ENCODE measurements around the gene SPEN.

SPEN gene

GRCh38 chr1:15928971-15929965 is 81.8 kb downstream of the SPEN start:
- Histone ChIP-seq H3K27ac (ENCODE audit: low read depth, low read length, severe bottlenecking) (no peak overlapping the region), H3K9me3 (ENCODE audit: control insufficient read depth, low read length) (no peaks in the 10 kb centered on the region), H3K4me1 (ENCODE audit: control insufficient read depth, insufficient read depth, low read length, poor library complexity, severe bottlenecking) (no peaks in the 10 kb centered on the region), H3K4me3 (ENCODE audit: extremely low read depth, insufficient read depth, low read length, poor library complexity, severe bottlenecking) (no peak overlapping the region), H3K36me3 (ENCODE audit: control insufficient read depth, insufficient read depth, low read length) (peaks cover 97% of the 10 kb centered on the region)
- WGBS, 2 experiments (ENCODE audit: insufficient coverage in 2 of 2), result 95 to 100% methylated on average over 15 to 16 of the region's 17 CpGs

GRCh38 chr1:15931401-15931800 is 83.9 kb downstream of the SPEN start:
- Histone ChIP-seq H3K9me3 (ENCODE audit: control insufficient read depth, low read length) (no peaks in the 10 kb centered on the region), H3K27ac (ENCODE audit: low read depth, low read length, severe bottlenecking) (no peak overlapping the region), H3K36me3 (ENCODE audit: control insufficient read depth, insufficient read depth, low read length) (peaks cover 96% of the 10 kb centered on the region), H3K4me1 (ENCODE audit: control insufficient read depth, insufficient read depth, low read length, poor library complexity, severe bottlenecking) (no peaks in the 10 kb centered on the region), H3K4me3 (ENCODE audit: extremely low read depth, insufficient read depth, low read length, poor library complexity, severe bottlenecking) (no peak overlapping the region)
- WGBS, 2 experiments (ENCODE audit: insufficient coverage in 2 of 2), result 96 to 100% methylated on average over 11 of the region's 11 CpGs

GRCh38 chr1:15931884-15932283 is 84.4 kb downstream of the SPEN start:
- H3K27ac ChIP-seq (ENCODE audit: low read depth, low read length, severe bottlenecking), result no peak overlapping the region
- H3K4me1 ChIP-seq (ENCODE audit: control insufficient read depth, insufficient read depth, low read length, poor library complexity, severe bottlenecking), result peaks cover 3% of the 10 kb centered on the region
- no peak overlapping the region for H3K4me3 ChIP-seq (ENCODE audit: extremely low read depth, insufficient read depth, low read length, poor library complexity, severe bottlenecking)
- H3K36me3 ChIP-seq (ENCODE audit: control insufficient read depth, insufficient read depth, low read length), result peaks cover 95% of the 10 kb centered on the region
- no peaks in the 10 kb centered on the region for H3K9me3 ChIP-seq (ENCODE audit: control insufficient read depth, low read length)
- 97 to 99% methylated on average over 19 of the region's 19 CpGs for WGBS, 2 experiments (ENCODE audit: insufficient coverage in 2 of 2)

- H3K4me3 ChIP-seq (ENCODE audit: extremely low read depth, insufficient read depth, low read length, poor library complexity, severe bottlenecking), result no peak overlapping the region
- H3K36me3 ChIP-seq (ENCODE audit: control insufficient read depth, insufficient read depth, low read length), result peaks cover 94% of the 10 kb centered on the region
- H3K27ac ChIP-seq (ENCODE audit: low read depth, low read length, severe bottlenecking), result no peak overlapping the region
- 96 to 100% methylated on average over 7 of the region's 9 CpGs for WGBS, 2 experiments (ENCODE audit: insufficient coverage in 2 of 2)
- H3K9me3 ChIP-seq (ENCODE audit: control insufficient read depth, low read length), result no peaks in the 10 kb centered on the region
- H3K4me1 ChIP-seq (ENCODE audit: control insufficient read depth, insufficient read depth, low read length, poor library complexity, severe bottlenecking), result peaks cover 10% of the 10 kb centered on the region
Measured at GRCh38 chr1:15932612-15933011, 85.1 kb downstream of the SPEN start.

- Histone ChIP-seq H3K36me3 (ENCODE audit: control insufficient read depth, insufficient read depth, low read length) (peaks cover 95% of the 10 kb centered on the region), H3K27ac (ENCODE audit: low read depth, low read length, severe bottlenecking) (no peak overlapping the region), H3K4me1 (ENCODE audit: control insufficient read depth, insufficient read depth, low read length, poor library complexity, severe bottlenecking) (peaks cover 16% of the 10 kb centered on the region), H3K9me3 (ENCODE audit: control insufficient read depth, low read length) (no peaks in the 10 kb centered on the region), H3K4me3 (ENCODE audit: extremely low read depth, insufficient read depth, low read length, poor library complexity, severe bottlenecking) (no peak overlapping the region)
- 91 to 99% methylated on average over 4 to 5 of the region's 5 CpGs for WGBS, 2 experiments (ENCODE audit: insufficient coverage in 2 of 2)
Measured at GRCh38 chr1:15933684-15934083, 86.2 kb downstream of the SPEN start.

GRCh38 chr1:15934211-15935055 is 86.9 kb downstream of the SPEN start:
- Histone ChIP-seq H3K27ac (ENCODE audit: low read depth, low read length, severe bottlenecking) (no peak overlapping the region), H3K4me1 (ENCODE audit: control insufficient read depth, insufficient read depth, low read length, poor library complexity, severe bottlenecking) (peaks cover 24% of the 10 kb centered on the region), H3K9me3 (ENCODE audit: control insufficient read depth, low read length) (no peaks in the 10 kb centered on the region), H3K4me3 (ENCODE audit: extremely low read depth, insufficient read depth, low read length, poor library complexity, severe bottlenecking) (no peak overlapping the region), H3K36me3 (ENCODE audit: control insufficient read depth, insufficient read depth, low read length) (peaks cover 94% of the 10 kb centered on the region)
- 95 to 96% methylated on average over 42 of the region's 42 CpGs for WGBS, 2 experiments (ENCODE audit: insufficient coverage in 2 of 2)

GRCh38 chr1:15935056-15935950 is 87.8 kb downstream of the SPEN start:
- Histone ChIP-seq H3K4me3 (ENCODE audit: extremely low read depth, insufficient read depth, low read length, poor library complexity, severe bottlenecking) (no peak overlapping the region), H3K27ac (ENCODE audit: low read depth, low read length, severe bottlenecking) (no peak overlapping the region), H3K9me3 (ENCODE audit: control insufficient read depth, low read length) (no peaks in the 10 kb centered on the region), H3K36me3 (ENCODE audit: control insufficient read depth, insufficient read depth, low read length) (peaks cover 92% of the 10 kb centered on the region), H3K4me1 (ENCODE audit: control insufficient read depth, insufficient read depth, low read length, poor library complexity, severe bottlenecking) (peaks cover 28% of the 10 kb centered on the region)
- 96 to 98% methylated on average over 26 to 29 of the region's 29 CpGs for WGBS, 2 experiments (ENCODE audit: insufficient coverage in 2 of 2)

GRCh38 chr1:15936025-15936424 is 88.5 kb downstream of the SPEN start:
- peaks cover 28% of the 10 kb centered on the region for H3K4me1 ChIP-seq (ENCODE audit: control insufficient read depth, insufficient read depth, low read length, poor library complexity, severe bottlenecking)
- H3K4me3 ChIP-seq (ENCODE audit: extremely low read depth, insufficient read depth, low read length, poor library complexity, severe bottlenecking), result no peak overlapping the region
- H3K36me3 ChIP-seq (ENCODE audit: control insufficient read depth, insufficient read depth, low read length), result peaks cover 92% of the 10 kb centered on the region
- no peak overlapping the region for H3K27ac ChIP-seq (ENCODE audit: low read depth, low read length, severe bottlenecking)
- H3K9me3 ChIP-seq (ENCODE audit: control insufficient read depth, low read length), result no peaks in the 10 kb centered on the region
- WGBS, 2 experiments (ENCODE audit: insufficient coverage in 2 of 2), result 94 to 100% methylated on average over 4 to 5 of the region's 10 CpGs

GRCh38 chr1:15937146-15937545 is 89.6 kb downstream of the SPEN start:
- 94 to 95% methylated on average over 4 to 7 of the region's 7 CpGs for WGBS, 2 experiments (ENCODE audit: insufficient coverage in 2 of 2)

GRCh38 chr1:15937706-15938168 is 90.2 kb downstream of the SPEN start:
- peak overlapping the region; percentile 62 for H3K27ac ChIP-seq (ENCODE audit: low read depth, low read length, severe bottlenecking)
- H3K4me1 ChIP-seq (ENCODE audit: control insufficient read depth, insufficient read depth, low read length, poor library complexity, severe bottlenecking), result peaks cover 28% of the 10 kb centered on the region
- no peaks in the 10 kb centered on the region for H3K9me3 ChIP-seq (ENCODE audit: control insufficient read depth, low read length)
- H3K36me3 ChIP-seq (ENCODE audit: control insufficient read depth, insufficient read depth, low read length), result peaks cover 91% of the 10 kb centered on the region
- no peak overlapping the region for H3K4me3 ChIP-seq (ENCODE audit: extremely low read depth, insufficient read depth, low read length, poor library complexity, severe bottlenecking)
- 80 to 84% methylated on average over 13 to 14 of the region's 14 CpGs for WGBS, 2 experiments (ENCODE audit: insufficient coverage in 2 of 2)

More at GRCh38 chr1:15937146-15937545, 89.6 kb downstream of the SPEN start:
- H3K4me3 ChIP-seq (ENCODE audit: extremely low read depth, insufficient read depth, low read length, poor library complexity, severe bottlenecking), result no peak overlapping the region
- peak overlapping the region; percentile 62 for H3K27ac ChIP-seq (ENCODE audit: low read depth, low read length, severe bottlenecking)
- H3K9me3 ChIP-seq (ENCODE audit: control insufficient read depth, low read length), result no peaks in the 10 kb centered on the region
- peaks cover 28% of the 10 kb centered on the region for H3K4me1 ChIP-seq (ENCODE audit: control insufficient read depth, insufficient read depth, low read length, poor library complexity, severe bottlenecking)
- H3K36me3 ChIP-seq (ENCODE audit: control insufficient read depth, insufficient read depth, low read length), result peaks cover 93% of the 10 kb centered on the region

All from mesodermal cell (in vitro differentiated cells).